D721Med (cell line): ENCODE data around the gene CNTD1.

Experiments
- DNase-seq: peaks from one replicate; pipeline ENCODE4 v3.0.0; 2011; ENCODE audit warnings: low spot score; ENCODE audit not compliant: insufficient read length
- FAIRE-seq: peaks from 2 replicates; lab custom pipeline; 2011; peaks lifted over from hg19 to GRCh38; lab: Jason Lieb, UNC
- CTCF ChIP-seq: IDR thresholded peaks from 2 replicates; pipeline ENCODE4 v1.5.1; 2012; ENCODE audit warnings: mild to moderate bottlenecking, control low read depth; ENCODE audit not compliant: insufficient read depth; ENCODE audit errors: missing control alignments

The CNTD1 gene

GRCh38 chr17:42773290-42774035 lies 25.2 kb upstream of the CNTD1 start, which contains the start of gene VPS25:
Gene VPS25 (plus strand): TSS chr17:42773449. CDS start chr17:42773476, 27 bp downstream.
- no peak for FAIRE-seq
- TF ChIP-seq CTCF = peak; percentile 20
- DNase-seq = peak; percentile 77

- no peak for FAIRE-seq
- no peak for DNase-seq
- TF ChIP-seq CTCF = no peak
Observed at GRCh38 chr17:42774066-42774745, 24.5 kb upstream of the CNTD1 start.

GRCh38 chr17:42775534-42776098 lies 23.0 kb upstream of the CNTD1 start:
- DNase-seq = no peak
- no peak for TF ChIP-seq CTCF
- no peak for FAIRE-seq

GRCh38 chr17:42778570-42778969 lies 20.1 kb upstream of the CNTD1 start:
- FAIRE-seq (no peak), DNase-seq (no peak)
- no peak for TF ChIP-seq CTCF

- TF ChIP-seq CTCF = no peak
- DNase-seq = no peak
- FAIRE-seq = no peak
Observed at GRCh38 chr17:42779304-42779935, 19.2 kb upstream of the CNTD1 start.

- DNase-seq (peak; percentile 67), FAIRE-seq (no peak)
- TF ChIP-seq CTCF = no peak
Observed at GRCh38 chr17:42779936-42780850, 18.5 kb upstream of the CNTD1 start, which contains the start of gene WNK4. Gene WNK4 (plus strand): TSS chr17:42780610. CDS start chr17:42780699, 89 bp downstream.
